IgD-negative memory B cell (primary cell): ENCODE results near the gene FGF12. TPM values are rescaled to one million over a fixed set of nuclear protein-coding genes. Genes with fewer than 3 reads are reported as not detected.

Source experiments
- H3K27ac Mint-ChIP-seq, 3 donors: one replicate each; pipeline ENCODE4 v1.8.0; 2020 to 2022; ENCODE audit warnings: mild to moderate bottlenecking in 3 of 3, mixed read lengths in 3 of 3, moderate library complexity in 1 of 3
- H3K27me3 Mint-ChIP-seq: one replicate; pipeline ENCODE4 v1.8.0; 2021; ENCODE audit warnings: mixed read lengths
- H3K36me3 Mint-ChIP-seq: one replicate; pipeline ENCODE4 v1.8.0; 2020; ENCODE audit warnings: mild to moderate bottlenecking, mixed read lengths
- H3K4me1 Mint-ChIP-seq, 3 donors: one replicate each; pipeline ENCODE4 v1.8.0; 2020 to 2022; ENCODE audit warnings: mixed read lengths in 3 of 3, mild to moderate bottlenecking in 1 of 3
- H3K4me3 Mint-ChIP-seq, 4 donors: one replicate each; pipeline ENCODE4 v1.8.0; 2020 to 2022; ENCODE audit warnings: mild to moderate bottlenecking in 4 of 4, mixed read lengths in 4 of 4, moderate library complexity in 3 of 4
- H3K9me3 Mint-ChIP-seq, 3 donors: one replicate each; pipeline ENCODE4 v1.8.0; 2020 to 2021; ENCODE audit warnings: mixed read lengths in 3 of 3, mild to moderate bottlenecking in 1 of 3
- polyA plus RNA-seq: library from polyadenylated mRNA; unstranded; fragments of 300-500 nt; fragmentation: Illumina TruSeq; gene quantifications from one replicate; pipeline ENCODE4 v1.2.3, GENCODE V29; 2021

The FGF12 gene
- polyA plus RNA-seq, 1 donor from 2014 or later, result 0.38 TPM

DNA sequence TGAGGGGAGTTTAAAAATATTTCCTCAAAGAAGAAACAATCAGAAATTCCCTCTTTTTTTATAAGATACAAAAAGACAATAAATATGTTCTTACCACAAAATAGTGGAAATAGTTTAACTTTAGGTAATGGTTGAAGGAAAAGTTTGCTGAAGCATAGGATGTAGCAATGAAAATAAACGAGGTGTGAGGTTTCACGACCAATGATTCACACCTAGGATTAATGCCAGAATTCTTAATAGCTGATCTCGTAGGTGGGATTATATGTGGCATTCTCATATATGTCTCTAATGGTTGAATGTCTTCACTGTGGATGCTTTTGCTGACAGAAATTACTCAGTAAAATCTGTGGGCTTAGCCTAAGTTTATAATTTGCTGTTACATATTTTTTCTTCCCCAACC lies 467.7 kb downstream of the FGF12 start:
- Mint-ChIP-seq H3K27ac (no peak overlapping the region), H3K4me3 (no peak overlapping the region)

DNA sequence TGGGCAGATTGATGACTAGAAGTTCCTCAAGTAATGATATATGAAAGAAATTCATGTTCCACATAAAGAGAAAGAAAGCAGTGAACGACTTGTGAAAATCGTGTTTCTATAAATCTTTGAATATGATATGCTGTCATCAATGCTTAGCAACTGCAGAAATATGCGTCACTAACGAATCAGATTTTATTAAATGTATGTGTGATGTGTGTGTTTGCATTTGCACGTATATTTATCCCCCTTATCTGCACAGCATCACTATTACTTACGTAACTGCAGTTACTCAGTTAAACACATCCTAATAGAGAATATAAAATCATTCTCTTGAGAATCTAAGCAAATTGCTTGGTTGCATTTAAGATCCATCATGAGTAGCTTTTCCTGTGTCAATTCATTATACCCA lies 468.6 kb downstream of the FGF12 start:
- no peaks in the 10 kb centered on the region for H3K9me3 Mint-ChIP-seq
- H3K4me1 Mint-ChIP-seq, result no peaks in the 10 kb centered on the region
- no peak overlapping the region for H3K27ac Mint-ChIP-seq

More for the DNA sequence above, 467.7 kb downstream of the FGF12 start:
- H3K4me1 Mint-ChIP-seq, result no peaks in the 10 kb centered on the region
- H3K9me3 Mint-ChIP-seq, result no peaks in the 10 kb centered on the region
- H3K27me3 Mint-ChIP-seq, result no peaks in the 10 kb centered on the region
- no peaks in the 10 kb centered on the region for H3K36me3 Mint-ChIP-seq

DNA sequence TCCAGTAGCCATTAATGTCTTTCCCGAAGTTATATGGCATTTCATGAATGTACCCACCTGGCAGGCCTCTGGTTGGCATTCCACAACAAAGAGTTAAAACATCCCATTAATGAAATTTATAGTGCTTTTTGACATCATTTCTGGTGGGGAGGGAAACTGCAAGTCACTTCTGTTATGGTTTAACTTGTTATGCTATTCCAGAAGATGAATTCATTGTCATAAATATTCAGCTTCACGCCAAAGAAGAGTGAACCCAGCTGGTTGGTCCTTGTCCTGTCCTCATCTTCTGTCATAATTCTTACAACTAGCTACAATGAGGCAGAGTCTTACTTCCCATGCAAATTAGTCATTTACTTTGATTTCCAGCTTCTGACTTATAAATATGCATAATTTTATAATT lies 471.5 kb downstream of the FGF12 start:
- Mint-ChIP-seq H3K36me3 (no peaks in the 10 kb centered on the region), H3K27me3 (no peaks in the 10 kb centered on the region), H3K9me3 (no peaks in the 10 kb centered on the region), H3K4me1 (no peaks in the 10 kb centered on the region), H3K27ac (no peak overlapping the region), H3K4me3 (no peak overlapping the region)

More for the DNA sequence above, 468.6 kb downstream of the FGF12 start:
- Mint-ChIP-seq H3K4me3 (no peak overlapping the region), H3K36me3 (no peaks in the 10 kb centered on the region), H3K27me3 (no peaks in the 10 kb centered on the region)

DNA sequence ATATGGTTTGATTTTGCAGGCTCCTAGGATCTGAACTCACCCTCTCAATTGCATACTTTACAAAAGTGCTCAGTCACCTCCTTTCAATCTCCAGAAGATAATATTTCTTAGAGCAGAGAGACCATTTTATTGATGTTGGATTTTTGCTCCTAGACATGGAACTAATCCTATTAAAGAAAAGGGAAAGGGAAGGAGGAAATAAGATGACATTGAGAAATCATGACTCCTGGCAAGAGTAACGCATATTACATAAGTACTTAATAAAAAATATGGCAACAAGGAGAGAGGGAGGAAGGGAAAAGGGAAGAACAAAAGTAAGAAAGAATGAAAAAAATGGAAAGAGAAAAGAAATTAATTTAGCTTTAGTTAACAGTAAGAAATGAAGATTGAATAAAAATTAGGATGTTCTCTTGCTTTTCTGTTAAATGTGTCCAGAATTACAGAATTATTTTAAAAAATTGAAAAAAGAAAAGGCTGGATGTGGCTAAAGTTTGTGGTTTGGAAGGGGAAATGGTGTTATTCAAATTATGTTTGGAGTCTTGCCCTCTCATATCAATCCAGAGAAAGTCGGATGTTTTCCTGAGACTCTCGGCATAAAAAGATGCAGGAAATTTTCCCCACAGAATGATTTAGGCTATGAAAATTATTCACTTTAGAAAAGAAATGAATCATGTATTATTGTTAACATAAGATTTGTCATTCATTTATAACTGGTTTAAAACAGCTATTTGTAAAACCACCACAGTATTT lies 474.0 kb downstream of the FGF12 start:
- Mint-ChIP-seq H3K9me3 (no peaks in the 10 kb centered on the region), H3K36me3 (no peaks in the 10 kb centered on the region), H3K27me3 (no peaks in the 10 kb centered on the region), H3K27ac (no peak overlapping the region), H3K4me3 (no peak overlapping the region), H3K4me1 (no peaks in the 10 kb centered on the region)

DNA sequence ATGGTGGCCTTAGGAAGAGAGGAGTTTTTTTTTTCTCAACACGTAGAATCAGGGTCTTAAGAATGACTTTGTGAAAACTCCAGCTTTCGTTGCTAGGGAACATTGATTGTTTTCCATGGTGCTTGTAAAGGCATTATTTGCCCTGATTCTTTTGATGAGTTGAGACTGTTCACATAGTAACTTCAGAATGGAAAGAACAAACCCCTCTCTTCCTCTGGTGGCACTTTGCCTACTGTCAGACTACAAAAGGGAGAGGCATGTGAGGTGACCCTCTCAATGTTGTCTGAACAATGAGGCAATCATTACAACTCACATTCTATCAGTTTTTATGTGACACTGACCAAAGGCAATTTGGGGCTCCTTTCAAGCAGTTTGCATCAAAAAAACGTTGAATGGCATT lies 477.8 kb downstream of the FGF12 start:
- Mint-ChIP-seq H3K9me3 (no peaks in the 10 kb centered on the region), H3K27ac (no peak overlapping the region), H3K4me1 (no peaks in the 10 kb centered on the region), H3K36me3 (no peaks in the 10 kb centered on the region), H3K27me3 (no peaks in the 10 kb centered on the region), H3K4me3 (no peak overlapping the region)

DNA sequence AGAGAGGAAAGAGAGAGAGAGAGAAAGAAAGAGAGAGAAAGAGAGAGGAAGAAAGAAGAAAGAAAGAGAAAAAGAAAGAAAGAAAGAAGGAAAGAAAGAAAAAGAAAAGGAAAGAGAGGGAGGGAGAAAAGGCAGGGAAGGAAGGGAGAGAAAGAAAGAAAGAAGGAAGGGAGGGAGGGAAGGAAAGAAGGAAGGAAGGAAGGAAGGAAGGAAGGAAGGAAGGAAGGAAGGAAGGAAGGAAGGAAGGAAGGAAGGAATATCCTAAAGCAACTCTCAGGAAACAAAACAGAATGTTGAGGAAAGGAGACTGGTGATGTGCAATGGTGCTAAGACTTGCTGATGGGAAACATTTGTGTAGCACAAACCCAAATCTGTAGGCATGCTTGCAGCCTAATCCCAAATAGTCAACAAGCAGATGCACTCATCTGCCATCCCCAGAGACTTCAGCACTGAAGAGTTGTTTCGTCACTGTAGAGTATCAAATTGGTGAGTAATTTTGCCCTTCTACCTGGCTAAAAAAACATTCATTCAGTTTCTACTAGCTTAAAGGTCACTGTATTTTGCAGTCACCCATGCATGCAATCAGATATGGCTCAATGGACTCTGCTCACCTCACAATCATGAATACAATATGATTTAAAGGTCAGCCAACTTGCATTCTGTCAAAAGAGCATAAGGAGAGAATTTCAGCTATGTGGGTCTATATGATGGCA lies 480.3 kb downstream of the FGF12 start:
- no peak overlapping the region for H3K4me3 Mint-ChIP-seq
- H3K36me3 Mint-ChIP-seq, result no peaks in the 10 kb centered on the region
- no peak overlapping the region for H3K27ac Mint-ChIP-seq
- no peaks in the 10 kb centered on the region for H3K27me3 Mint-ChIP-seq
- no peaks in the 10 kb centered on the region for H3K4me1 Mint-ChIP-seq
- H3K9me3 Mint-ChIP-seq, result no peaks in the 10 kb centered on the region

DNA sequence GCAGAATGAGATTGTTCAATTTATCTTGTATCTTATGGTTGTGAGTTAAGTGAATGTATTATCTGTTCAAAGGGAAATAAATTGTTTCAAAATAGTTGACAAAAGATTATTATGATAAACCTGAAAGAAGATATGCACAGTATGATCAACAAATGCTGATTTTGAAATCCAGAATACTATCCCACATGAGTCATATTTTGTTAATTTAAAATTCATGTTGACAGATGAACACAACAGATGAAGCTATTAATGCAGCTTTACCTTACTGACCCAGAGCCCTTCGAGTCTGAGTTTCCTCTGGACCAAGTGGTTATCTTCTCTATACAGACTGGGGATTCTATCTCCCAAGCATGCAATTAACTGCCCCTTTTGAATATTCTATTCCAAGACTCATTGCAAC lies 482.8 kb downstream of the FGF12 start:
- no peaks in the 10 kb centered on the region for H3K36me3 Mint-ChIP-seq
- no peaks in the 10 kb centered on the region for H3K9me3 Mint-ChIP-seq
- H3K4me3 Mint-ChIP-seq, result no peak overlapping the region
- no peaks in the 10 kb centered on the region for H3K27me3 Mint-ChIP-seq
- H3K27ac Mint-ChIP-seq, result no peak overlapping the region
- H3K4me1 Mint-ChIP-seq, result no peaks in the 10 kb centered on the region

DNA sequence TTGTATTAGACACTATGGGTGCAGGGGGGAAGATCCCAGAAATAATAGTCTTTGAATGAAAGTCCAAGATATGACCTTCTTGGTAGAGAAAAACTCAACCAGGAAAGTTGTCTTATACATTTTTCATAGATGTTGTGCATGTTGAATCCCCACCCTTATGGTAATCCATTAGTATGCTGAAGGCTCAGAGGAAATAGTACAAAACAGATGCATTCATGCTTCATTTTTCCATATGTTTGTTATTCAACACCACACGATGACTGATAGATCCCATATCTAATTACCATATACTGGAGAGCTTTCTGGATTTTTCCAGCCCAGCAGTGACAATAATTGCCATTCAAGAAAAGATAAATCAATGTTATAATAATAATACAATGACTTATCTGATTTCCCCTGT lies 487.4 kb downstream of the FGF12 start:
- Mint-ChIP-seq H3K4me1 (no peaks in the 10 kb centered on the region), H3K27ac (no peak overlapping the region), H3K4me3 (no peak overlapping the region), H3K27me3 (peaks cover 12% of the 10 kb centered on the region), H3K36me3 (no peaks in the 10 kb centered on the region), H3K9me3 (peaks cover 0 to 6% (median 4%) of the 10 kb centered on the region in 3 donors)

DNA sequence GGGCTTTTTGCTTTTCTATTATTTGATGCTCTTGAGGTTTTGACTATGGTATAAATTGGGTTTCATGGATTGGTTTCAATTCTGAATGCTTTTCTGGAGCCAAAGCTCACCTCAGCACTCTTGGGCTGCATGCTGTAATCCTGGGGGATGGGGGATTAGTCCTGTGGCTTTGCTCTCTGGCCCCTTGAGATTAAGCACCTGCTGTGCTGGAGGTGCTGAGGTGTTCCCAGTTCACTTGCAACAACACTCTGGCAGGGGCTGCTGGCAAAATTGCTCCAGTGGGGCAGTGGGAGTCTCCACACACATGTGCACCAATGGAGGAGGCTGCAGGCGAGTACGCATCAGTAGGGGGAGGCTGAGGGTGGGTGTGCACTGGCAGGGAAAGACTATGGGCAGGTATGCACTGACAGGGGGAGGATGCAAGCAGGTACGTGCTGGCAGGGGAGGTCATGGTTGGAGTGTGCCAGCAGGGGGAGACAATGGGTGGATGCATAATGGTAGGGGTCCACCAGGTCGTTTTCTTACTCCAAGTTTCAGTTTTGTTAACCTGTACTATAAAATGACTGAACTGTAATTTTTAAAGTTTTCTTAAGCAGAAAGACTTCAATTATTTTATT lies 489.2 kb downstream of the FGF12 start:
- H3K4me3 Mint-ChIP-seq, result no peak overlapping the region
- H3K4me1 Mint-ChIP-seq, result no peaks in the 10 kb centered on the region
- H3K27me3 Mint-ChIP-seq, result peaks cover 12% of the 10 kb centered on the region
- peaks cover 0 to 6% (median 4%) of the 10 kb centered on the region in 3 donors for H3K9me3 Mint-ChIP-seq
- H3K27ac Mint-ChIP-seq, result no peak overlapping the region
- no peaks in the 10 kb centered on the region for H3K36me3 Mint-ChIP-seq

DNA sequence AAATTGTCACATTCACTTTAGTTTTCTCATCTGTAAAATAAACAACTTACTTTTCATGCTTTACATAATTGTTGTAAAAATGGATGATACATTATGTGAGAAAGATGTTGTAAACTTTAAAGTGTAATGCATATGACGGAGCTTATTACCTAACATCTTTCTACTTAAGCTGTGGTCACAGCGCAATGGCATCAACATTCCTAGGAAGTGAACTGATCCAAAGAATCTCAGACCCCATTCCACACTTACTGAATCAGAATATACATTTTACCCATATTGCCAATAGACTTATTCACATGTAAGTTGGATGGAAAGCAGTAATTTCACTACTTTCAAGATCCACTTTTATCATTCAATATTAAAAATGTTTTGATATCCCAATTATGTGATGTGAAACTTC lies 497.5 kb downstream of the FGF12 start:
- Mint-ChIP-seq H3K9me3 (peaks cover 0 to 5% (median 4%) of the 10 kb centered on the region in 3 donors), H3K36me3 (no peaks in the 10 kb centered on the region), H3K27me3 (peaks cover 2% of the 10 kb centered on the region), H3K4me3 (no peak overlapping the region), H3K27ac (no peak overlapping the region), H3K4me1 (no peaks in the 10 kb centered on the region)

DNA sequence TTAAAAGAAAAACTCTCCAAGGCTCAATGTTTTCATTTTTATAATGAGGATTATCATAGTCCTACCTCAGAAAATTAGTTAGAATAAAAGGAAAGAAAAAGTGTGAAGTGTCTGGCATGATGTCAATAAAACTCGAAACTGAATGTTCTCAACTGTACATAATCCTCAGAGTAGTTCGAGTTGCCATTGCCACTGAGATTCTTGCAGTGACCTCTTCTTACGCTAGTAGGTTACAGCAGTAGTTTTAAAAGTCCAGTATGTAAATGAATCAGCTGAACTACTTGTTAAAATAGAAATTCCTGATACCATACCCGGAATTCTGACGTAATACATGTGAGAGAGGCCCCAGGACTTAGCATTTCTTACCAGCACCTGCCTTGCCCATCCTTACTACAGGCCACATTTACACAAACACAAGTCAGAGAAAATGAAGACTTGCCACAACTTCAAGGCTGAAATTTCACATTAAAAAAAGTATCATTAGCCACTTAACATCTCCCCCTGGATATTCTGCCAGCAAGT lies 502.6 kb downstream of the FGF12 start:
- H3K9me3 Mint-ChIP-seq, result peaks cover 0 to 3% (median 2%) of the 10 kb centered on the region in 3 donors
- no peaks in the 10 kb centered on the region for H3K36me3 Mint-ChIP-seq
- no peak overlapping the region for H3K4me3 Mint-ChIP-seq
- no peak overlapping the region for H3K27ac Mint-ChIP-seq
- H3K4me1 Mint-ChIP-seq, result no peaks in the 10 kb centered on the region
- peaks cover 4% of the 10 kb centered on the region for H3K27me3 Mint-ChIP-seq

DNA sequence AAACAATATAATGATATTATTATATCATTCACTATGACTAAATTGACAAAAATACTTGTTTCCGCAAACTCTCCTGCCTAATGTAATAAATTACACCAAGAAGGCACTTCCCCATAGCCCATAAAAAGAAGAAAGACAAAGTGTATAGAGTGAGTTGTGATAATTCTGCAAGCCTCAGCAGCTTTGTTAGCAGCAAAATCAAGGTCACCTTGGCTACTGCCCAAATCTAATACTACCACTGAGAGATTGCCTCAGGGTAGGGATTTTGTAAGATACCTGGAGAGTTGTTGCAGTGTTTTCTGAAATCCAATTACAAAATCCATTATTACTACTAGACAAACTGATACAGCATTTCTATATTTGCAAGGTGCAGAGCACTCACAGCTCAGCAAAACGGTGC lies 503.5 kb downstream of the FGF12 start:
- H3K27me3 Mint-ChIP-seq, result peaks cover 4% of the 10 kb centered on the region
- no peaks in the 10 kb centered on the region for H3K4me1 Mint-ChIP-seq
- H3K27ac Mint-ChIP-seq, result no peak overlapping the region
- no peak overlapping the region for H3K4me3 Mint-ChIP-seq
- H3K9me3 Mint-ChIP-seq, result peaks cover 0 to 3% (median 2%) of the 10 kb centered on the region in 3 donors
- no peaks in the 10 kb centered on the region for H3K36me3 Mint-ChIP-seq

DNA sequence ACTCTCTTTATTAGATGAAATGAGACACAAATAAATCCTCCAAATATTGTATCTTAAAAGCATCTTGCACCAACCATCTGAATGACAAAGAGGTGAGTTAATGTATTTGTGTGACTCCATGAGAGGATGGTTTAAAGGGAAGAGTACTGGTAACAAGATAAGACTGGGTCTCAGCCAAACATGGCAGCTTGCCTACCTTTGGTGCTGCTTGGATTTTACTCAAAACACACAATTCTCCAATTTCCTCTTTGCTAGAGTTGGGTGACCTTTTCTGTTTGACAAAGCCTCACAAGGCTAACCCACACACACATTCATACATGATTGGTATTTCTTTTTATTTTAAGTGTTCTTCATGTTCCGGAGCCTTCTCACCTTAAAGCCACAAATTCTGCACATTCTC lies 506.4 kb downstream of the FGF12 start:
- H3K27ac Mint-ChIP-seq, result no peak overlapping the region
- peaks cover 6% of the 10 kb centered on the region for H3K27me3 Mint-ChIP-seq
- no peaks in the 10 kb centered on the region for H3K4me1 Mint-ChIP-seq
- no peaks in the 10 kb centered on the region for H3K36me3 Mint-ChIP-seq
- peaks cover 0 to 2% (median 0%) of the 10 kb centered on the region in 3 donors for H3K9me3 Mint-ChIP-seq
- H3K4me3 Mint-ChIP-seq, result no peak overlapping the region

DNA sequence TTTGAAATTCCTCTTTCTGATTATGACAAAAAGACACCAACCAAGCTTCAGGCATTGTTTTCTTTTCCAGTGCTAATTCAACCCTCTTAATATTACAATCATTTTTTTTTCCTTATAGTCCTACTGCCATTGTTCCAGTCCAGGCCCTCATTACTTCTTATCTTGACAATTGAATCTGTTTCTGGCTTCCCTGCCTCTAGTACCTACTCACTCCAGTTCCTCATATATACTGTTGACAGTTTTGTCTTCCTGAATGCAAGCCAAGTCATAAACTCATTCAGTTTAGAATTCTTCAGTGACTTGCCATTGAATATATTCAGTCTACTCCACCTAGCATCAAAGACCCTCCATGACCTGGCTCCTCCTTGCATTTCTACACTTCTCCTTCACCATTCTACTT lies 507.4 kb downstream of the FGF12 start:
- no peaks in the 10 kb centered on the region for H3K4me1 Mint-ChIP-seq
- no peak overlapping the region for H3K4me3 Mint-ChIP-seq
- no peaks in the 10 kb centered on the region for H3K36me3 Mint-ChIP-seq
- H3K9me3 Mint-ChIP-seq, result peaks cover 0 to 2% (median 0%) of the 10 kb centered on the region in 3 donors
- peaks cover 5% of the 10 kb centered on the region for H3K27me3 Mint-ChIP-seq
- no peak overlapping the region for H3K27ac Mint-ChIP-seq

DNA sequence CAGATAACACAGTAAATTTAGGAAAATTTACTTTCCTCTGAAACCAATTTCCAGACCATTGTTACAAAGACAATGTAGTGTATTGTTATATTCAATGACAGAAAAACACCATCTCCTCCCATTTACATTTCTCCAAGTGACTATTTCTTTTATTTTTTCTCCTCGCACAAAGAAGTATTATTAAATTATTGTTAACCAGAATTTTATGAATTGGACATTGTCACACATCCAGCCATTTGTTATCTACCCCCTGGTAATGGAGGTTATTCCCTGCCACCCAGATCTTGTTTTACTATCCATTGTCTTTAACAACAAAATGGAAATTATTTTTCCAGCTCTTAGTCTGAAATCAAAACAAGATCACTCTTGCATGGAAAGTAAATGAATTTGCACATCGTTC lies 511.3 kb downstream of the FGF12 start:
- Mint-ChIP-seq H3K36me3 (no peaks in the 10 kb centered on the region), H3K27me3 (peaks cover 6% of the 10 kb centered on the region), H3K27ac (no peak overlapping the region), H3K4me3 (no peak overlapping the region), H3K9me3 (peaks cover 0 to 2% (median 0%) of the 10 kb centered on the region in 3 donors), H3K4me1 (peaks cover 0 to 7% (median 2%) of the 10 kb centered on the region in 3 donors)
